NCI-H146 (cell line): ENCODE measurements around the gene TRIM32.

Experiments used
- DNase-seq: peaks from one replicate; lab custom pipeline; 2025; lab: John Stamatoyannopoulos, UW

The TRIM32 gene

DNA sequence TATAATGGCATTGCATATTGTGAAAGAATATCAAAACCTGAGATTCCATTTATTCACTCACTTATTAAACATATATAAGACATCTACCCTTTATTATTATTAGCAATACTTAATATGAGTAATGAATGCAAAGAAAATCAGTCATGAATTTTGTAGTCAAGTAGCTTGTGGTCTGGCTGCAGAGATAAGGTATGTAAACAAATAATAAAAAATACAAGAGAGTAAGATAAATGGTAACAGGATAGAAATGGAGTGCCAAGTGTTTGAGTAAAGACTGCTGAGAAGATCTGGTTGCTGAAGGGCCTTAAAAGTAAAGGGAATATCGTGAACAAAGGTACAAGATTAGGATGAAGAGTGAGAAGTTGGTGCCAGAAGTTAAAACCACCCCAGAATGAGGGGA is 18.4 kb downstream of the TRIM32 start:
- no peak for DNase-seq

DNA sequence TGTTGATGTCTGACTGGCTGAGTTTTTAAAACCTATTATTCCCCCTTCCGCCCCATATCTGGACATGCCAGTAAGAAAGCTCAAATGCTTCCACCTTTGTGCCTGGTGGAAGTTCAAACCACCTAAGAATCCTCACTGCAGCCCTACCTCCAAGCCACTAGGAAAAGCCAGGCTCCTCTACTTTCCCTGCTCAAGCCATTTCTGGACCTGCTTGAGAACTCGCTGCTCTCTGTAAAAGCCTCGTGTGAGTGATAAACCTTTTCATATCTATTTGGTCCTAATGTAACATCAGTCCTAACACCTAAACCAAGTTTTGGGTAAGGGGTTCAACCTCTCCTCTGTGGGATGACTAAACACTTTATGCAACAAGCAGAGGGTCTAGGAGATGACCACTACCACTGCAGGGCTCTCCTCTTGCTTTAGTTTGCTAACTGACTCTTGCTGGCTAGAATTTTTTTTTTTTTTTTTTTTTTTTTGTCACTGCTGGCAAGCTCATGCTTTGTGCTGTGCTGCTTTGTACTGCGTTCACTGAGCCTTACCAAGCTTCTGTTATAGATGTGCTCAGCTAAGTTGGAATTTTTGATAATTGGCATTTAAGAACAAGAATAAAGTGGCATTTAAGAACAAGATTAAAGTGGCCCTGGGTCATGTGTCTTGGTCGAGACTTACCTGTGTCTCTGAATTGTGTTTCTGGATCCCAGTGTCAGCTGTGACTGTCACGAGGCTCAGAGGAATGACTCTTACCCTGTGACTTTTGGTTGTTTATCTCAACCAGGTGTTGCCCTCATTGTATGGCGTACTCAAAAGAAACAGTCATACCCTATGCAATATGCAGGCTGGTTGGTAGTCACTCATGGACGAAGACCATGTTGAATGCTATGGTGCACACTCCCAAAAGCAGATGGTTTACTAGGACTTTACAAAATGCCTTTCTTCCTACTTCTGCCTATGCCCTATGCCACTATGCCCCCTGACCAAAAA is 19.5 kb downstream of the TRIM32 start:
- no peak for DNase-seq

GRCh38 chr9:116712781-116713180 is 25.7 kb downstream of the TRIM32 start:
- no peak for DNase-seq

- DNase-seq, result peak; percentile 65
Measured at GRCh38 chr9:116713271-116713670, 26.2 kb downstream of the TRIM32 start.

DNA sequence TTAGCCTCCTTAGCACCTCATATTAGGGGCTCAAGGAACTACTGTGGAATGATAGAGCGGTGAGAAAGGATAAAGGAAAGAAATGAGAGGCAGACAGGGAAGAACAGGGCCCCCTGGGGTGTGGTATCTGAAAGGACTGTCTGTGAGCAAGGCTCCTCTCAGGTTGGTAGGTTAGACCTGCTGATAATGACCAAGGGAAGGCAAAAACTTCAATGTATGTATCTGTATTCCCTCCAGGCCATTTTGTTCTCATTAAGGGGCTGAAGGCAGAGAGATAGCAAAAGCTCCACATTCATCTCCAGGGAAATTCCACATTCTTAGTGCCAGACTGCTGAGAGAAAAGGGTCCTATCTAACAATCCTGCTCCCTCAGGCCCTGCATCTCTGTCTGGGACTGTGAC is 28.6 kb downstream of the TRIM32 start:
- peak; percentile 20 for DNase-seq

DNA sequence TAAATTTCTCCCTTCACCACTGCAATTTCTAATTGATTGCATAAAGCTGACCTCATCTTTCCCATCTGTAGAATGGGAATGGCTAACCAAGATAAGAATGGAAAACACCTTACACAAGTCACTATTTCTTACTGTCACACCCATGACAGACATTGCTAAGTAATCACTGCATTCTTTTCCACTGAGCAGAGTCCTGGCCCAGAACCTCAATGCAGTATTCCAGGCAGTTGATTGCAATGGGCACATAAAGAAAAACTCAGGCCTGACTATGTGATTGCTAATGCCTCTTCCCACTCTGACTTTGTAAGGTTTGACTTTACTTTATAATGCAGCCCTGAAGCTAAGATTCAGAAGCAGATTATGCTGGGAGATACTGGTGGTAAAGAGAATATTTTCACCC is 29.3 kb downstream of the TRIM32 start:
- DNase-seq, result no peak

DNA sequence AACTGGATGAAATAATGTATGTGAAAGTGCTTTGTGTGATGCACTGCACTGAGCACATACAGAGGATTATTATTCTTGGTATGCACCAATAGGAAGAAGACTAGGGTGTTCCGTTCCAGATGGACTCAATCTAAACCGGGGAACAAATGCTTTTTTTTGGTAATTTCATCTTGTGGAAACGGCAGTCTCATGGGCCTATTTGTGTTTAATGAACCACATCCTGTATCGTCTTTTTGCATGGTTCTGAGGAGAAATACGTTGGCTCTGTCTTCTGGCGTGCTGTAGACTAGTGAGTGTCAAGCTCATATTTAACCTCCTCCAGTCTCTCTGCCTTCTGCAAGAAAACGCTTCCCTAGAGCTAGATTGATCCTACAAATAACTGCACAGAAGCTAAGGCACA is 30.0 kb downstream of the TRIM32 start:
- no peak for DNase-seq

- no peak for DNase-seq
Measured at GRCh38 chr9:116718111-116718510, 31.0 kb downstream of the TRIM32 start.

- no peak for DNase-seq
Measured at GRCh38 chr9:116720111-116720510, 33.0 kb downstream of the TRIM32 start.

GRCh38 chr9:116721411-116721810 is 34.3 kb downstream of the TRIM32 start:
- DNase-seq, result no peak

GRCh38 chr9:116721944-116722343 is 34.8 kb downstream of the TRIM32 start:
- no peak for DNase-seq

GRCh38 chr9:116724123-116724522 is 37.0 kb downstream of the TRIM32 start:
- DNase-seq, result peak; percentile 9

DNA sequence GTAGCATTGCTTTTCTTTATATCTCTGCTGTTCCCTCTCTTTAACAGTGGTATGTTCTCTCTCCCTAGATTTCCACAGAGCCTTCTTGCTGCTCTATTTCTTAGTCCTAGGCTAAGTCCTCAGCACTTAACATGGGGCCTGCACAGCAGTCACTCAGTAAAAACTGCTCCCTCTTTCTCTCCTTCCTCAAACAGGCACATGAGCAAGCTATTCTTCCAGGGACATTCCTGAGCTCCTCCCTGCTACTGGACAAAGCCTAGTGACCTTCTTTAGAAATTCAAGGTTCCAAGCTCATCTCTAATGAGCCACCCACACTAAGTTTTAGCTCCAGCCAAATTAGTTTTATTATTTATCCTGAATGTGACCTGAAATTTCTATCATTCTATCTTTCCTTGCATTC is 39.5 kb downstream of the TRIM32 start:
- no peak for DNase-seq

DNA sequence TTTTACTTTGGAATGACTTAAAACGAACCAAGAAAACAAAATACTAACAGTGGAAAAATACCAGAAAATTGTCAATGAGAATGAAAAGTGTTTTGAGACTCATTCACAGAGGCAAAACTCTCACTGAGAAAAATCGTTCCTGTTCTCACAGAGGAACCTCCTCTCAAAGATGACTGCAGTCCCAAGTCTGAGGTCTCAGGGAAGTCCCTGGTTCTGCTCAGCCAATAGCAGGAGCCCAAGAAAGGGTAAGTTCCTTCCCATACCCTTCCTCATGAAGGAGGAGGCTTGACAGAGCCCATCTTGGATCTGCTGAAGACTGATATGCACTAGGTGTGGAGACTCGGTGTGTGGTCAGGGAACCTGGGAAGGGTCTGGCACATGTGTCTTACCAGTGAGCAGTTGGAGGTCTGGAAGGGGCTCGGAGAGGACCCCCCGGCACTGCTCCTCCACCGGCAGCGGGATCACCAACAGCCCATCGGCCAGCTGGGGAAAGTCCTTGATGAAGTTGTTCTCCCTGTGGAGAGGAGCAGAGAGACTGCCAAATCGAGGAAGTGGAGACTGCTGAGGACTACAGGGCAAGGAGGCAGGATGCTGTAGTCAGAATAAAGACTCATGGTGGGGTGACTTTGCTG is 46.0 kb downstream of the TRIM32 start:
- no peak for DNase-seq

DNA sequence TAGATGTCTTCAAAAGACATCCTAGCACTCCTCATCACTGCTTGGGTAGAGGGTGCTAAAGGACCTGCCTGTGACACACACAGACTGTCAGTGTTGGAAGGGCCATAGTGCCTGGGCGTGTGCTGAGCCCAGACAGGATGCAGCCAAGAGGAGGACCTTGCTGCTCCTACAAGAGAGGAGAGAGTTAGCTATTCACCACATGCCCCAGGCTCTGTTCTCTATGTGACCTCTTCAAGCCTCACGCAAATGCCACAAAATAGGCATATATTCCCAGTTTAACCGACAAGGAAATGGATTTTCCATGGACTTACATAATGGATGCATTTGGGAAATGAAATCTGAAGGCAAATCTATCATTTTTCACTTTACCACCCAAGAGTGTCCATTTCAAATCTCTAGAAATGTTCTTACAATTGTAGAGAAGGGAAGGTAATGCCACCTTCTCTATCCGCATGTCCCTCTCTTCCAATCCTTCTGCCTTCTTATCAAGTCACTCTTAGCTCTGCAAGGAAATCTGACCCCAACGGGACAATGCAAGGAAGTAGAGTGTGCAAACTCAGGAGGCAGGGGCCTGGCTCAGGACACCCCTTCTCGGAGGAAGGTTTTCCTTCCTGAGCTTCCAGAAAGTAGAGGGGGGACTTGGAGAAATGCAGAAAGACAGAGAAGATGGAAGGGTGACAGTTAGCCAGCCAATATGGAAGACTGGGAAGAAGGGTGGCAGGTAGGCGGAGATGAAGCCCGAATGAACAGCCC is 49.5 kb downstream of the TRIM32 start:
- no peak for DNase-seq

GRCh38 chr9:116737152-116737546 is 50.0 kb downstream of the TRIM32 start:
- DNase-seq, result peak; percentile 79

- no peak for DNase-seq
Measured at GRCh38 chr9:116741086-116741740, 54.1 kb downstream of the TRIM32 start.

GRCh38 chr9:116741742-116742141 is 54.6 kb downstream of the TRIM32 start:
- DNase-seq, result no peak

GRCh38 chr9:116749176-116749575 is 62.1 kb downstream of the TRIM32 start:
- DNase-seq, result no peak

- DNase-seq, result no peak
Measured at GRCh38 chr9:116749772-116750171, 62.7 kb downstream of the TRIM32 start.

DNA sequence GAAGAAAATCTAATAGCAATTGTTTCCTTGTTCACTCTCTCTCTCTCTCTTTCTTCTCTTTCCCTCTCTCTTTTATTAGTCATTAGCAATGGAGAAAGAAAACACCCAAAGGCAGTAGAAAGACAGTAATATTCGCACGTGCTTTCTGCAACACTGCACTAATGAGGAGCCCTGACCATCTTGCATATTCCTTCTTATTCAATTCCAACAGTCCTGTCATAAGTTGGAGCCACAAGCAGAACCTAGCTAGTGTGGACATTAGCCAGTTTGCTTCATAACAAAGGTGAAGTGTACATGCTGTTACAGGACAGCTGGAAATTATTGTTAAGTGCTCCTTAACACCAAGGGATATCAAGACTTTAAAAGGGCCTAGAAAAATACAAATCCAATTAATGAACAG is 63.4 kb downstream of the TRIM32 start:
- DNase-seq, result no peak
